ENCODE data around the gene CARD8.
"Not testable (repeated sequence)": the region's sequence is repeated elsewhere in the genome, so short reads cannot be mapped to it uniquely, and the experiment has no call there.

Gene CARD8

GRCh38 chr19:48258350-48258749, 2.6 kb upstream of the CARD8 start:
- no peak for DNase-seq

- DNase-seq: no peak
Observed at GRCh38 chr19:48254529-48254970, 1.2 kb downstream of the CARD8 start.

GRCh38 chr19:48253999-48254398, 1.7 kb downstream of the CARD8 start:
- no peak for DNase-seq

DNA sequence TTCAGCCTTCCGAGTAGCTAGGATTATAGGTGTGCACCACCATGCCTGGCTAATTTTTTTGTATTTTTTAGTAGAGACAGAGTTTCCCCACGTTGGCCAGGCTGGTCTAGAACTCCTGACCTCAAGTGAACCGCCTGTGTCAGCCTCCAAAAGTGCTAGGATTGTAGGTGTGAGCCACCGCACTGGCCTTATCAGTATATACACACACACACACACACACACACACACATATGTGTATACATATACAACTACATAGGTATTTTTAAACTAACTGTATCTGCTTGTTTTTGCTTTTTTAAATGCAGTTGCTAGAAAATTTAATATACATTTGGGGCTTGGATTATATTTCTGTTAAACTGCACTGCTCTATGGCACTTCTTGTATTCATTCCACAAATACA, 3.1 kb downstream of the CARD8 start:
- no peak for DNase-seq

DNA sequence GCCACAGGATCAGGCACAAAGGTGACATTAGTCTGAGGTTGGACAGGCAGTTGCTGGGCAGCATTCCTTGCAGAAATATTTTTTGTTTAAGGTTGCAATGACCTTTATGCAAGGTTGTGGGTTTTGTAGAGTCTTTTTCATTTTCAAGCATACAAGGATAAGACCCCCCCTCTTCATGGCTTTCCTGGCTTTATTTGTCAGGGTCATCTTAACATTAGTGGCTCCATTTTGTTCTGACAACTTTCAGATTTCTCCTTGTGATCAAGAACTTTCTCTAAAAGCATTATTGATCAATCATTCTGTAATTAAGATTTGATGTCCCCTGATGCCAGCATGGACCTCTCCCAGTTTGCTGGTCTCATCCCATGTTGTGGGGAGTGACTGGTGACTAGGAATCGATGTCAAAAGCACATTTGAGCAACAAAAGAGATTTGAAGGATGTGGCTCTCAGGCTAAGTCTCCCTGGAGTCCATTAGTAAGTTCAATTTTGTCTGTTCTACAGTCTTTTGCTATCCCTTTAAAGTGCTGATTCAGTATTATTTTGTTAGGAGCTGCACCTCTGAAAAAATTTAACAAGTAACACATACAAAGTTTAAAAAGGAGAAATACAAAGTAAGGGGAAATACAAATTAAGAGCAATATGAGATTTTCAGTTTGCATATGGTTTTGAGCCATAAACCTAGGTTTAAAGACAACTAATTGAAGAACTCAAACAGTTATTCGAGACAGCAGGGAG, 5.3 kb downstream of the CARD8 start:
- DNase-seq: no peak

- DNase-seq: no peak
Observed at GRCh38 chr19:48249502-48250014, 6.2 kb downstream of the CARD8 start.

DNA sequence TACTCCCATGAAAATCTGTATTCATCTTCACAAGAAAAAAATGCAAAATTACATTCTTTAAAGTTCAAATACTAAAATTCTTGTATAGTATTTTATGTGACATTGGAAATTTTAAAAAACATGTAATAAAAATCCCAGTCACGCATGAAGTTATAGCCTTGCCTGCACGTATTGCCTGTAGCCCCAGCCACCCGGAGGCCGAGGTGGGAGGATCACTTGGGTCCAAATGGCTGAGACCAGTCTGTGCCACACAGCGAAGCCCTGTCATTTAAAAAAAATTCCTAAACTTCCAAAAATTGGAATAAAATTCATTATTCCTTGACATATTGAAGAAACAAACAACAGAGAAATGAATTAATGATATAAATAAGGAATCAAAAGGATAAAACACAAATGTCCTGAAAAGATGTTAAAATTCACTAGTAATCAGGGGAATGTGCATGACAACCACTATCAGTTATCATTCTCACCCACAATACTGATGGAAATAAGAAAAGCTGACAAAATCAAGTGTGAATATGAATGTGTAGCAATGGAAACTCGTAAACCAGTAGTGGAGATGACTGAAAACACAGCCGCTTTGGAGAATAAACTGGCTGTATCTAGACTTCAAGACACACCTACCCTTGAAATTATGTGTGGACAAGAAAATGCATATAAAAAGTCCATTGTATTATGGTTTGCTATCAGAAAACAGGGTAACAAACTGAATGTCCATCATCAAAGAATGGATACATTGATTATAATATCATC, 7.5 kb downstream of the CARD8 start:
- no peak for DNase-seq

GRCh38 chr19:48247212-48247611, 8.5 kb downstream of the CARD8 start:
- no peak for DNase-seq

DNA sequence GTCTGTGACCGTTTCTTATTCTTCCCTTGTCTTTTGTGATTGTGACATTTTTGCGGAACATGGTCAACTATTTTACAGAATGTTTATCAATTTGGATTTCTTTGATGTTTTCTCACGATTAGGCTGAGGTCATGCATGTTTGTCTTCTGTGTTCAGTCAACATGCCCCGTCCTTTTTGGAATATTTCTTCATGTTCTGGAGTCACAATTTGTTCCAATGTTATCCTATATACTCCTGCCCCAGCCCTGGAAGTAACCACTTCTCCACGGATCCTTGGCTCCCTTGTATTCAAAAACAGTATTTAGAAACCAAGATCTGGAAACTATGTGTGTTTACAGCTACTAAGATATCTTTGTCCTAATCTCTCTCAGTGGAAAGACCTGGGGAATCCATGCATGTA, 9.6 kb downstream of the CARD8 start:
- DNase-seq: no peak

GRCh38 chr19:48244281-48244680, 11.4 kb downstream of the CARD8 start:
- DNase-seq: no peak

GRCh38 chr19:48241771-48242170, 13.9 kb downstream of the CARD8 start:
- not testable (repeated sequence) for DNase-seq

GRCh38 chr19:48239582-48240141, 16.1 kb downstream of the CARD8 start:
- DNase-seq: no peak

GRCh38 chr19:48239120-48239519, 16.6 kb downstream of the CARD8 start:
- DNase-seq: no peak

GRCh38 chr19:48237057-48237456, 18.7 kb downstream of the CARD8 start:
- DNase-seq: no peak

DNA sequence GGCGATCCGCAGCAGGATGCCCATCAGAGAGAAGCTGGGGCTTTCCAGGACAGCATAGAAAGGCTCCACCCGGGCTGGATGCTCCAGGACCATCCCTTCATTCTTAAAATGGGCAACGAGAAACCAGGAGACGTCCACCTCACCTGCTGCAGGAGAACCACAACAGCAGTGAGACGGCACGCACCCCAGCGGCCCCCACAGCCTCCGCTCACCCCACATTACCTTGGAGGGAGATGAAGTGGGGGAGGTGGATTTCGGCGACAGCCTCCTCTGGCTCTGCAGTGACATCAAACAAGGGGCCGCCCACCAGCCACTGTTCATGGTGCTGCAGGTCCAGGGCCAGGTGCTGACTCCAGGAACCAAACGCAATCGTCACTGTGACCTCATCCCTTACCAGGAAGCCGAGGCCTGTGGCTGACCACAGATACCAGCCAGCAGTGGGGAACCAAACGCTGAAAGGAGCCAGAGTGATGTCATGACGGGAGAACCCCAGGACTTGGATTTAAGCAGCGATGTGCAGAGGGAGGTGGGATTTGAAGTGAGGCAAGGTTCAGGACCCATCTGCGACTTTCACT, 25.1 kb downstream of the CARD8 start:
- DNase-seq: no peak

GRCh38 chr19:48221628-48222027, 34.1 kb downstream of the CARD8 start:
- no peak for DNase-seq

- not testable (repeated sequence) for DNase-seq
Observed at GRCh38 chr19:48220784-48221183, 34.9 kb downstream of the CARD8 start.

DNA sequence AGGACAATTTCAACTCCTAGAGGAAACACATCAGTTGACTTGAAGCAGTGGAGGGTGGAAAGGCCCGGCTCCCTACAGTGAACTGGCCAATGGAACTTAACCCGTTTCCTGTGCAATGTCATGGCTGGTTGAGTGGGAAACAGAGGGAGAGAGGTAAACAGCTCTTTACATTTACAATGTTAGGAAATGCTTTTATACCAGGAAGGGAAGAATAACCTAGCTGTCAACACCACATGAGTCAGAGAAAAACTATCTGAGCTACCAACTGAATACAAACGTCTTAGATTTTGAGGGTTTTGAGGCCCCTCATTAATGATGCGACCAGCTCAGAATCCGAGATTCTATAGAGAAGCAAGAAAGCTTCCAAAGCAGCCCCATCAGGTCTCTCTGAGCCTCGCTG, 36.7 kb downstream of the CARD8 start:
- no peak for DNase-seq

DNA sequence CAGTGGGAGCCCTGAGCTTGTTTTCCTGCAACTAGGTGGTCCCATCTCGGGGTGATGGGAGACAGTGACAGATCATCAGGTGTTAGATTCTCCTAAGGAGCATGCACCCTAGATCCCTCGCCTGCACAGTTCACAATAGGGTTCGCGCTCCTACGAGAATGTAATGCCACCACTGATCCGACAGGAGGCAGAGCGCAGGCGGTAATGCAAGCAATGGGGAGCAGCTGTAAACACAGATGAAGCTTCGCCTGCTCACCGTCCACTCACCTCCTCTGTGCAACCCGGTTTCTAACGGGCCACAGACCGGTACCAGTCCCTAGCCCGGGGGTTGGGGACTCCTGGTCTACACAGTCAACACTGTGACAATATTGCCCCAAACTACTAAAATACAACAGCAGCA, 38.8 kb downstream of the CARD8 start:
- no peak for DNase-seq

- no peak for DNase-seq
Observed at GRCh38 chr19:48213959-48214358, 41.8 kb downstream of the CARD8 start.

DNA sequence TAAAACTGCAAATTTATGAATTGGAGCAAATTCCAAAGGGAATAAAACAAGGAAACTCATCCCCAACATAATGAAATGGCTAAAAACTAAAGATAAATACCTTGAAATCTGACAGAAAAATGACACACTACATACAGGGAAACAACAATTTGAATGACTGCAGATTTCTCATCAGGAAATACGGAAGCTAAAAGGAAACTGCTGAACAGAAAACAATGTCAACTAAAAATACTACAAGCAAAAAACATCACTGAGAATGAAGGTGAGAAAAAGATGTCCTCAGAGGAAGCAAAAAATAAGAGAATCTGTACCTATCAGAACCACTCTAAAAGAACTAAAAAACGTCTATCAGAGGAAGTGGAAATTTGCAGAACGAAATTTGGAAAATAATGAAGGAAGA, 45.7 kb downstream of the CARD8 start:
- no peak for DNase-seq

DNA sequence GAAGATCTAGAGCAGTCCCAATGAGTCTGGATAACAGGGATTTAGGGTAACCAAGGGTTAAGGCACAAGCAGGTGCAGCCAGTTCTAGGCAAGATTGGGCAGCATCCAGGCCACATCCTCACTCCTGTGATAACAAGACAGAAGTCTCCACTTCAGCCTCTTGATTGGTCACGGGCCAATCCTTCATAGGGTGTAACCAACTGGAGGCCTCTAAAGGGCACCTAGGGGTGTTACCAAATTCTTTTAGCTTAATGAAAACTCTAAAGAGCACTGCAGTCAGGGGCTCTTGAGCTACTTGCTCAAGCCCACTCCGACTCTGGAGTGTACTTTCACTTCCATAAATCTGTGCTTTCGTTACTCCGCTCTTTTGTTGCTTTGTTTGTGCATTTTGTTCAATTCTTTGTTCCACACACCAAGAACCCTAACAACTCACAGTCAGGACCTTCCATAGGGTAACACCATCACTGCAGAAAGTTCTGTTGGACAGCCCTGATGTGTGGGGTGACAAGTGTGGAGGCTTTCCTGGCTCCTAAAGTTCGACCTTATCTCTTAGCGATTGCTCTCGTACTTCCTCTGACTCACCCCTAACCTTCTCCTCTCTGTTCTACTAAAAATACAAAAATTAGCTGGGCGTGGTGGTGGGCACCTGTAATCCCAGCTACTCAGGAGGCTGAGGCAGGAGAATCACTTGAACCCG, 49.2 kb downstream of the CARD8 start:
- no peak for DNase-seq
